Breast epithelium (tissue), 3 donors: ENCODE data around the gene SGPL1.

Source experiments
- POLR2A ChIP-seq: fragments of 450-650 bp; IDR thresholded peaks from one replicate; pipeline ENCODE4 v1.6.1; 2016; ENCODE audit warnings: antibody characterized with exemption, mild to moderate bottlenecking, moderate library complexity
- TF ChIP-seq, protein P1 (sequence below), 3 donors: fragments of 450-650 bp; IDR thresholded peaks; one replicate each; pipeline ENCODE4 v1.5.1; 2016 to 2017; ENCODE audit warnings: antibody characterized with exemption in 3 of 3, mild to moderate bottlenecking in 3 of 3, moderate library complexity in 3 of 3

DNA sequence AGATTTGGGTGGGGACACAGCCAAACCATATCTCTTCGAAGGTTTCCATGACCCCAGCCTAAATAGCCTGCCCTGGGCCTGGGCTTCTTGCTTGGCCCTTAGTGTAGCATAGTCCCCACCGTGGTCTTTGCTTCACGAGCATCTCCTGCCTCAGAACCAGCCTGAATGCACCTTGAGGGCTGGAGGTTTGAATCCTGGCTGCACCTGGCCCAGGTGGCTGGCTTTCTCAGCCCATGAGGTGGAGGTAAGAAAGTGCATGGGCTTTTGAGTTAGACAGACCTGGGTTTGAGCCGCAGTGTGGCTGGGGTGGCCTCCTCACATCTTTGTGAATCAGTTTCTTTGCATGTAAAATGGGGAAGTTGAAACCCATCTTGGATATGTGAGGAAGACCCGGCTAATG is 96.8 kb downstream of the SGPL1 start:
- TF ChIP-seq POLR2A, result no peak
- TF ChIP-seq, protein P1, sequence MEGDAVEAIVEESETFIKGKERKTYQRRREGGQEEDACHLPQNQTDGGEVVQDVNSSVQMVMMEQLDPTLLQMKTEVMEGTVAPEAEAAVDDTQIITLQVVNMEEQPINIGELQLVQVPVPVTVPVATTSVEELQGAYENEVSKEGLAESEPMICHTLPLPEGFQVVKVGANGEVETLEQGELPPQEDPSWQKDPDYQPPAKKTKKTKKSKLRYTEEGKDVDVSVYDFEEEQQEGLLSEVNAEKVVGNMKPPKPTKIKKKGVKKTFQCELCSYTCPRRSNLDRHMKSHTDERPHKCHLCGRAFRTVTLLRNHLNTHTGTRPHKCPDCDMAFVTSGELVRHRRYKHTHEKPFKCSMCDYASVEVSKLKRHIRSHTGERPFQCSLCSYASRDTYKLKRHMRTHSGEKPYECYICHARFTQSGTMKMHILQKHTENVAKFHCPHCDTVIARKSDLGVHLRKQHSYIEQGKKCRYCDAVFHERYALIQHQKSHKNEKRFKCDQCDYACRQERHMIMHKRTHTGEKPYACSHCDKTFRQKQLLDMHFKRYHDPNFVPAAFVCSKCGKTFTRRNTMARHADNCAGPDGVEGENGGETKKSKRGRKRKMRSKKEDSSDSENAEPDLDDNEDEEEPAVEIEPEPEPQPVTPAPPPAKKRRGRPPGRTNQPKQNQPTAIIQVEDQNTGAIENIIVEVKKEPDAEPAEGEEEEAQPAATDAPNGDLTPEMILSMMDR (IDR thresholded peaks at IDR 0.05), result no peak
